ENCODE measurements around the gene APBB2.
A peak's percentile ranks its signal among the peaks of the same experiment; 100 is the strongest.

Gene APBB2

GRCh38 chr4:40782876-40783275, 431.5 kb downstream of the APBB2 start:
- Histone ChIP-seq H3K4me3 (IDR thresholded peaks at IDR 0.05; ENCODE audit: insufficient read depth, low read depth, low read length) (no peak overlapping the region), H2AFZ (ENCODE audit: low read depth) (no peak overlapping the region), H3K9ac (no peak overlapping the region), H3K4me1 (ENCODE audit: low read depth, poor library complexity, severe bottlenecking) (no peaks in the 10 kb centered on the region), H3K36me3 (ENCODE audit: insufficient read depth) (no peaks in the 10 kb centered on the region), H4K20me1 (ENCODE audit: insufficient read depth) (no peaks in the 10 kb centered on the region), H3K4me2 (no peak overlapping the region), H3K27ac (no peak overlapping the region), H3K79me2 (ENCODE audit: insufficient read depth, low read depth) (no peaks in the 10 kb centered on the region), H3K27me3 (ENCODE audit: insufficient read depth, low read depth) (no peaks in the 10 kb centered on the region)
- TF ChIP-seq CTCF (conservative IDR thresholded peaks at IDR 0.05; ENCODE audit: low read depth, low read length): no peak

GRCh38 chr4:40778090-40778489, 436.3 kb downstream of the APBB2 start:
- H3K27me3 ChIP-seq (ENCODE audit: insufficient read depth, low read depth): no peaks in the 10 kb centered on the region
- no peak overlapping the region for H3K4me3 ChIP-seq (IDR thresholded peaks at IDR 0.05; ENCODE audit: insufficient read depth, low read depth, low read length)
- no peak overlapping the region for H3K27ac ChIP-seq
- no peak overlapping the region for H3K4me2 ChIP-seq
- no peaks in the 10 kb centered on the region for H3K79me2 ChIP-seq (ENCODE audit: insufficient read depth, low read depth)
- no peaks in the 10 kb centered on the region for H4K20me1 ChIP-seq (ENCODE audit: insufficient read depth)
- H3K36me3 ChIP-seq (ENCODE audit: insufficient read depth): no peaks in the 10 kb centered on the region
- no peak for TF ChIP-seq CTCF (conservative IDR thresholded peaks at IDR 0.05; ENCODE audit: low read depth, low read length)
- no peaks in the 10 kb centered on the region for H3K4me1 ChIP-seq (ENCODE audit: low read depth, poor library complexity, severe bottlenecking)
- no peak overlapping the region for H3K9ac ChIP-seq
- H2AFZ ChIP-seq (ENCODE audit: low read depth): no peak overlapping the region

GRCh38 chr4:40769266-40769665, 445.1 kb downstream of the APBB2 start:
- H4K20me1 ChIP-seq (ENCODE audit: insufficient read depth): no peaks in the 10 kb centered on the region
- H3K36me3 ChIP-seq (ENCODE audit: insufficient read depth): no peaks in the 10 kb centered on the region
- peak overlapping the region; percentile 55 for H3K4me2 ChIP-seq
- H2AFZ ChIP-seq (ENCODE audit: low read depth): no peak overlapping the region
- no peaks in the 10 kb centered on the region for H3K79me2 ChIP-seq (ENCODE audit: insufficient read depth, low read depth)
- peak overlapping the region; percentile 19; the same call in 1 of the 2 replicates for H3K27ac ChIP-seq
- no peak overlapping the region for H3K9ac ChIP-seq
- H3K27me3 ChIP-seq (ENCODE audit: insufficient read depth, low read depth): no peaks in the 10 kb centered on the region
- TF ChIP-seq CTCF (conservative IDR thresholded peaks at IDR 0.05; ENCODE audit: low read depth, low read length): no peak
- no peak overlapping the region for H3K4me3 ChIP-seq (IDR thresholded peaks at IDR 0.05; ENCODE audit: insufficient read depth, low read depth, low read length)
- H3K4me1 ChIP-seq (ENCODE audit: low read depth, poor library complexity, severe bottlenecking): peaks cover 32% of the 10 kb centered on the region

GRCh38 chr4:40763228-40763716, 451.1 kb downstream of the APBB2 start:
- no peaks in the 10 kb centered on the region for H4K20me1 ChIP-seq (ENCODE audit: insufficient read depth)
- H2AFZ ChIP-seq (ENCODE audit: low read depth): no peak overlapping the region
- no peaks in the 10 kb centered on the region for H3K36me3 ChIP-seq (ENCODE audit: insufficient read depth)
- H3K4me2 ChIP-seq: peak overlapping the region; percentile 73
- no peaks in the 10 kb centered on the region for H3K79me2 ChIP-seq (ENCODE audit: insufficient read depth, low read depth)
- H3K4me1 ChIP-seq (ENCODE audit: low read depth, poor library complexity, severe bottlenecking): peaks cover 34% of the 10 kb centered on the region
- peak overlapping the region; percentile 80 for H3K27ac ChIP-seq
- H3K9ac ChIP-seq: peak overlapping the region; percentile 40; the same call in 1 of the 2 replicates
- no peaks in the 10 kb centered on the region for H3K27me3 ChIP-seq (ENCODE audit: insufficient read depth, low read depth)
- H3K4me3 ChIP-seq (IDR thresholded peaks at IDR 0.05; ENCODE audit: insufficient read depth, low read depth, low read length): peak overlapping the region; percentile 36
- no peak for TF ChIP-seq CTCF (conservative IDR thresholded peaks at IDR 0.05; ENCODE audit: low read depth, low read length)

All from KMS-11 (cell line).